Panc1 (cell line): ENCODE data around the gene RAB27B. TPM values are rescaled to one million over a fixed set of nuclear protein-coding genes. Genes with fewer than 3 reads are reported as not detected.

Experiments used
- ATAC-seq: fragments of 200-7000 bp; cut with Tn5 transposase; 2 replicates; pipeline ENCODE4 v1.9.1; 2020; ENCODE audit warnings: mild to moderate bottlenecking, moderate library complexity
- BruUV-seq: library from RNA; stranded (reverse); fragments of 400-500 nt; replicated peaks from 2 replicates; lab custom pipeline; 2021; lab: Mats Ljungman, UMichigan
- CTCF ChIA-PET: fragments of 300-600 bp; sonication (Branson Sonifier 250); formaldehyde crosslinking; loops from one replicate; lab custom pipeline; 2022; ENCODE audit warnings: antibody characterized with exemption; lab: Charles Lee
- POLR2A ChIA-PET: fragments of 300-600 bp; sonication (Branson Sonifier 250); formaldehyde crosslinking; loops from one replicate; lab custom pipeline; 2022; ENCODE audit warnings: antibody characterized with exemption; lab: Charles Lee
- DNase-seq: peaks from one replicate; pipeline ENCODE4 v3.0.0-alpha.2; 2010; ENCODE audit warnings: low read depth, low spot score
- H3K27ac ChIP-seq: 2 replicates; pipeline ENCODE4 v1.5.1; 2011; ENCODE audit warnings: mild to moderate bottlenecking, low read length, inconsistent platforms
- H3K27me3 ChIP-seq: fragments of 200-500 bp; sonication (Bioruptor generic); 2 replicates; pipeline ENCODE4 v1.6.0; 2014; ENCODE audit warnings: low read length, inconsistent platforms; ENCODE audit not compliant: control insufficient read depth, insufficient read depth
- H3K36me3 ChIP-seq: fragments of 200-500 bp; sonication (Bioruptor generic); 2 replicates; pipeline ENCODE4 v1.5.1; 2014; ENCODE audit warnings: inconsistent platforms, mild to moderate bottlenecking, low read length, moderate library complexity; ENCODE audit not compliant: control insufficient read depth, insufficient read depth
- H3K4me1 ChIP-seq: 2 replicates; pipeline ENCODE4 v1.5.1; 2011; ENCODE audit warnings: inconsistent platforms, mild to moderate bottlenecking, low read length, moderate library complexity; ENCODE audit not compliant: control insufficient read depth, insufficient read depth
- H3K4me3 ChIP-seq, 2 experiments: 2 replicates each; pipeline ENCODE4 v1.5.1; 2011 to 2012; ENCODE audit warnings: low read depth in 2 of 2, low read length in 2 of 2, mild to moderate bottlenecking in 2 of 2, inconsistent platforms in 1 of 2, moderate library complexity in 1 of 2
- H3K9me3 ChIP-seq: fragments of 200-500 bp; sonication (Bioruptor generic); 2 replicates; pipeline ENCODE4 v1.5.1; 2014; ENCODE audit warnings: low read depth, mild to moderate bottlenecking, inconsistent platforms, low read length, moderate library complexity; ENCODE audit not compliant: control insufficient read depth, insufficient read depth
- CTCF ChIP-seq: fragments of 450-650 bp; IDR thresholded peaks from 2 replicates; pipeline ENCODE4 v1.5.1; 2017; ENCODE audit warnings: mild to moderate bottlenecking
- POLR2AphosphoS5 ChIP-seq: IDR thresholded peaks from 2 replicates; pipeline ENCODE4 v1.6.1; 2012; ENCODE audit warnings: mild to moderate bottlenecking, low read depth, low read length, moderate library complexity
- REST ChIP-seq, 2 experiments: IDR thresholded peaks; 2 replicates each; pipeline ENCODE4 v1.6.1; 2011 to 2012; ENCODE audit warnings: low read depth in 2 of 2, control low read depth in 1 of 2, low read length in 1 of 2, mild to moderate bottlenecking in 1 of 2, moderate library complexity in 1 of 2; ENCODE audit not compliant: insufficient read depth in 1 of 2
- SIN3A ChIP-seq: IDR thresholded peaks from 2 replicates; pipeline ENCODE4 v1.6.1; 2012; ENCODE audit warnings: low read depth, mild to moderate bottlenecking, low read length, moderate library complexity, borderline replicate concordance; ENCODE audit not compliant: insufficient read depth
- TCF7L2 ChIP-seq: IDR thresholded peaks from 2 replicates; pipeline ENCODE4 v1.6.1; 2011; ENCODE audit warnings: mild to moderate bottlenecking, low read depth, low read length, inconsistent platforms
- in situ Hi-C: cut with HindIII; loops from 2 replicates; pipeline ENCODE4 v1.10.0; 2016; ENCODE audit warnings: low sequenced_read_pairs, low pct_unique_long_range_greater_than_20kb
- intact Hi-C: fragments of 100-400 bp; cut with micrococcal nuclease; formaldehyde crosslinking; loops from one replicate; pipeline ENCODE4 v1.10.0; 2022; ENCODE audit not compliant: unreplicated experiment
- total RNA-seq: library from RNA; stranded (reverse); gene quantifications from one replicate; pipeline ENCODE4 v1.2.1, GENCODE V29; 2021; ENCODE audit not compliant: unreplicated experiment

The RAB27B gene
- total RNA-seq, 1 experiment from 2014 or later: 3.9 TPM

- Histone ChIP-seq H3K4me1 (no peaks in the 10 kb centered on the region), H3K27me3 (no peaks in the 10 kb centered on the region), H3K9me3 (no peaks in the 10 kb centered on the region), H3K36me3 (no peaks in the 10 kb centered on the region), H3K4me3 (peak overlapping the region in 1 of 2 experiments; percentile 36; a peak in 2 of 4 replicates), H3K27ac (no peak overlapping the region)
- BruUV-seq: no TSS peak
- TF ChIP-seq POLR2AphosphoS5: no peak
- no peak for TF ChIP-seq SIN3A
- no peak for TF ChIP-seq TCF7L2
- TF ChIP-seq CTCF: no peak
- no peak for TF ChIP-seq REST (IDR thresholded peaks at IDR 0.05; ENCODE audit: insufficient read depth in 1 of 2, low read depth in 2 of 2, low read length in 1 of 2)
- DNase-seq (no peak), ATAC-seq (no peak)
- CTCF ChIA-PET: no interaction called here
- in situ Hi-C loops: no loop called here
- intact Hi-C loops: no loop called here
- POLR2A ChIA-PET: no interaction called here
These were observed 1.6 kb downstream of the RAB27B start for GRCh38 chr18:54829856-54830255.

- no peak for TF ChIP-seq POLR2AphosphoS5
- no peak for TF ChIP-seq CTCF
- TF ChIP-seq TCF7L2: no peak
- TF ChIP-seq REST (IDR thresholded peaks at IDR 0.05; ENCODE audit: insufficient read depth in 1 of 2, low read depth in 2 of 2, low read length in 1 of 2): no peak
- no peak for TF ChIP-seq SIN3A
- in situ Hi-C loops (no loop called here), intact Hi-C loops (no loop called here)
- no peaks in the 10 kb centered on the region for H3K27me3 ChIP-seq
- H3K4me3 ChIP-seq: no peak overlapping the region
- H3K9me3 ChIP-seq: no peaks in the 10 kb centered on the region
- DNase-seq: no peak
- no peak overlapping the region for H3K27ac ChIP-seq
- BruUV-seq: no TSS peak
- H3K4me1 ChIP-seq: no peaks in the 10 kb centered on the region
- ChIA-PET POLR2A (no interaction called here), CTCF (no interaction called here)
- ATAC-seq: no peak
- H3K36me3 ChIP-seq: no peaks in the 10 kb centered on the region
These were observed 2.0 kb downstream of the RAB27B start for GRCh38 chr18:54830260-54830659.
